Mesothelial cell of epicardium (in vitro differentiated cells): ENCODE measurements around the gene AKNAD1. TPM values are rescaled to one million over a fixed set of nuclear protein-coding genes. Genes with fewer than 3 reads are reported as not detected.

Experiments used
- DNase-seq, 2 experiments: peaks; one replicate each; pipeline ENCODE4 v3.0.0; 2021; ENCODE audit warnings: low spot score in 2 of 2; ENCODE audit not compliant: unreplicated experiment in 2 of 2
- H3K27ac Mint-ChIP-seq: 2 replicates; pipeline ENCODE4 v1.8.0; 2021; ENCODE audit warnings: mixed read lengths
- H3K27me3 Mint-ChIP-seq: 2 replicates; pipeline ENCODE4 v1.8.0; 2021; ENCODE audit warnings: low read depth, mixed read lengths
- H3K36me3 Mint-ChIP-seq: 2 replicates; pipeline ENCODE4 v1.8.0; 2021; ENCODE audit warnings: mixed read lengths
- H3K4me1 Mint-ChIP-seq: 2 replicates; pipeline ENCODE4 v1.8.0; 2021; ENCODE audit warnings: mixed read lengths
- H3K4me3 Mint-ChIP-seq: 2 replicates; pipeline ENCODE4 v1.8.0; 2021; ENCODE audit warnings: mild to moderate bottlenecking, moderate library complexity, mixed read lengths
- H3K9me3 Mint-ChIP-seq: 2 replicates; pipeline ENCODE4 v1.8.0; 2021; ENCODE audit warnings: mixed read lengths
- total RNA-seq: library from RNA; stranded (reverse); gene quantifications from 3 replicates; pipeline ENCODE4 v1.2.1, GENCODE V29; 2021
- TF ChIP-seq, protein P1 (sequence below): fragments of 200-600 bp; sonication (generic); IDR thresholded peaks from one replicate; pipeline ENCODE4 v1.5.0; 2021; ENCODE audit warnings: antibody characterized with exemption; ENCODE audit not compliant: unreplicated experiment

The AKNAD1 gene, protein sequence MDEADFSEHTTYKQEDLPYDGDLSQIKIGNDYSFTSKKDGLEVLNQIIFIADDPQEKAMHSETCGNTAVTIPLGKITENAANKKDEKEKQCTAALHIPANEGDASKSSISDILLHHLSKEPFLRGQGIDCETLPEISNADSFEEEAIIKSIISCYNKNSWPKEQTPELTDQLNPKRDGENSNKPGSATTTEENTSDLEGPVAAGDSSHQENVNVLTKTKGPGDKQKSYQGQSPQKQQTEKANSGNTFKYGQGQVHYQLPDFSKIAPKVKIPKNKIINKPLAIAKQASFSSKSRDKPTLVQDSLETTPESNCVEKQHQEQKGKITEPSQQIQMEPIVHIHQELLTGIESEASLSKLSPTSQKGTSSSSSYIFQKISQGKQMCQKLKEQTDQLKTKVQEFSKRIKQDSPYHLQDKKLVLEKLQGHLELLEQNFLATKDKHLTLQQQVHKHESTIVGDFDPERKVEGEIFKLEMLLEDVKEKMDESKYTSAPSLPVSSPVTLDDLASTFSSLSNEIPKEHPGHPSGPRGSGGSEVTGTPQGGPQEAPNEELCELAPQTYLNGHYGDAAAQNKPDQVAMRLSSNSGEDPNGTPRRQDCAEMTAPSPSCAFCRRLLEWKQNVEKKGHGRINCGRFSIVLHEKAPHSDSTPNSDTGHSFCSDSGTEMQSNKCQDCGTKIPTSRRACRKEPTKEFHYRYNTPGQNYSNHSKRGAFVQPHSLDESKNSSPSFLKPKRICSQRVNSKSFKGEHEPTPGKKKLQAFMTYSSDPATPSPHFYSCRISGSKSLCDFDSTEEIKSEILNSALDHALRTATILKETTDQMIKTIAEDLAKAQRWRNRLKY
- total RNA-seq: 0.27 TPM in 1 of 3 replicates, not detected in the others

DNA sequence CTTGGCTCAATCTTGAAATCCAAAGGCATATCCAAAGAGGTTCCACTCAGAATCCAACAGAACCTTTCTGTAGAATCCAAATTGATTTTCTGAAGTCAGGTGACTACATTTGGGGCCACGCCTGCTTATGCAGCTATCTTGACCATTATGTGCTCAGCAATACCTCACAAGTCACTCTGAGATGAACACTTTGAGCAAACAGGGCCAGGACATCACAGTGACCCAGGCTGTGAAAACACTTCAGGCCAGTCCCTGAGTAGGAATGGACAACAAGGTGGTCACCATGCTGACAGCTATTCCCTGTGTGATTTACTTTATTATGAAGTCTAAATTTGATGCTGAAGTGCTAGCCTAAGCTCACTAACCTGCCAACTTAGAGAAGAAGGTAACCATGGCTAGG, at the start of gene AKNAD1:
Gene AKNAD1, minus strand, starts transcription at position 101 of the 400 bp plus-strand sequence. CDS start 4,430 bp downstream, outside the sequence.
- no peak within 1 kb of the TSS for H3K27ac Mint-ChIP-seq
- no peak within 1 kb of the TSS for H3K4me3 Mint-ChIP-seq
- H3K27me3 Mint-ChIP-seq: peaks cover 8% of the 10 kb centered on the region
- H3K9me3 Mint-ChIP-seq: no peaks in the 10 kb centered on the region
- H3K4me1 Mint-ChIP-seq: no peaks in the 10 kb centered on the region
- DNase-seq: no peak
- TF ChIP-seq, protein P1, sequence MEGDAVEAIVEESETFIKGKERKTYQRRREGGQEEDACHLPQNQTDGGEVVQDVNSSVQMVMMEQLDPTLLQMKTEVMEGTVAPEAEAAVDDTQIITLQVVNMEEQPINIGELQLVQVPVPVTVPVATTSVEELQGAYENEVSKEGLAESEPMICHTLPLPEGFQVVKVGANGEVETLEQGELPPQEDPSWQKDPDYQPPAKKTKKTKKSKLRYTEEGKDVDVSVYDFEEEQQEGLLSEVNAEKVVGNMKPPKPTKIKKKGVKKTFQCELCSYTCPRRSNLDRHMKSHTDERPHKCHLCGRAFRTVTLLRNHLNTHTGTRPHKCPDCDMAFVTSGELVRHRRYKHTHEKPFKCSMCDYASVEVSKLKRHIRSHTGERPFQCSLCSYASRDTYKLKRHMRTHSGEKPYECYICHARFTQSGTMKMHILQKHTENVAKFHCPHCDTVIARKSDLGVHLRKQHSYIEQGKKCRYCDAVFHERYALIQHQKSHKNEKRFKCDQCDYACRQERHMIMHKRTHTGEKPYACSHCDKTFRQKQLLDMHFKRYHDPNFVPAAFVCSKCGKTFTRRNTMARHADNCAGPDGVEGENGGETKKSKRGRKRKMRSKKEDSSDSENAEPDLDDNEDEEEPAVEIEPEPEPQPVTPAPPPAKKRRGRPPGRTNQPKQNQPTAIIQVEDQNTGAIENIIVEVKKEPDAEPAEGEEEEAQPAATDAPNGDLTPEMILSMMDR: no peak
- no peaks in the 10 kb centered on the region for H3K36me3 Mint-ChIP-seq

DNA sequence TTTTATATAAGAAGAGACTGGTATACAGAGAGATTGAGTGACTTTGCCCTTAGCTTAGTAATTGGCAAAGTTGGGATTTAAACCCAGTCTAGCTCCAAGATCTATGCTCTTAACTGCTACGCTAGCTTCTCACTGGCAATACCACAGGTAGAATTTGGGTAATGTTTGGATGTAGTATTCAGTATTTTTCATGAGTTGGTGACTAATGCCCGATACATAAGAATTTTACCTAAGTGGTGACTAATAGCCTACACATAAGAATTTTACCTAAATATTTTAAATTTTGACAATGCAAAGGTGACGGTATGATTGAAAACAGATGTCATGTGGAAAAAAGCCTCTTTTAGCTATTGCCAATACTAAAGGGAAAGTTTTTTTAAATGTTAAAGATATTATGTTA, 44.2 kb upstream of the AKNAD1 start:
- Mint-ChIP-seq H3K27ac (no peak overlapping the region), H3K4me3 (no peak overlapping the region), H3K27me3 (no peaks in the 10 kb centered on the region), H3K36me3 (no peaks in the 10 kb centered on the region), H3K4me1 (no peaks in the 10 kb centered on the region), H3K9me3 (no peaks in the 10 kb centered on the region)
- no peak for DNase-seq
- TF ChIP-seq, protein P1: no peak

DNA sequence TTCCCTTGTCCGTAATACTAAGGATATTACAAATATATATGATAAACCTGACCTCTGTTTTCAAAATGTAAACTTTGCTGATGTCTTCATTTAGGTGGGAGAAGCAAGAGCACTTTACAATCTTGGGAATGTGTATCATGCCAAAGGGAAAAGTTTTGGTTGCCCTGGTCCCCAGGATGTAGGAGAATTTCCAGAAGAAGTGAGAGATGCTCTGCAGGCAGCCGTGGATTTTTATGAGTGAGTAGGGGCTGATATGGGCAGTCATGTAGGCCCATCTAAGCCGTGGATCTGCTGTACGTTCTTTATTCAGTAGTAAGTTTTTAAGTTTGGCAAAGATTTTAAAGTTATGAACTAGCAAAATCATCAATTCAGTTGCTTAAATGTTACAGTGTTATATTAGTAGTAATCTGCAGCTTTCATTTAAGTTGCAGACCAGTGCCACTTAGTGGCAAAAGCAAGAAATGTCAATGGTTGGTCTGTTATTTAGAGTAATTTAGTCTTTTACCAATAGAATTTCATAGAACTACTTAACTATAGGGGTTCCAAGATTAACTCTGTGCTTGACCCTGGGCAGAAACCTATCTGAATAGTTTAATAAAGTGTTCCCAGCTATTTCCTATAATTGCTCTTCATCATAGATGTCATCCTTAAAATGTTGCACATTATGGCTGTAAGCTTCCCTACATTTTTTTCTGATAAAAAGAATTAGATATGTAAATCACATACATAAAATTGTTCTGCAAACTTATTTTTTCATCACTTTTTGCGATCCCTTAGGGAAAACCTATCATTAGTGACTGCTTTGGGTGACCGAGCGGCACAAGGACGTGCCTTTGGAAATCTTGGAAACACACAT, 41.2 kb upstream of the AKNAD1 start:
- no peaks in the 10 kb centered on the region for H3K36me3 Mint-ChIP-seq
- TF ChIP-seq, protein P1: peak; percentile 46
- H3K4me1 Mint-ChIP-seq: no peaks in the 10 kb centered on the region
- H3K9me3 Mint-ChIP-seq: no peaks in the 10 kb centered on the region
- no peak overlapping the region for H3K27ac Mint-ChIP-seq
- no peak overlapping the region for H3K4me3 Mint-ChIP-seq
- DNase-seq: no peak
- H3K27me3 Mint-ChIP-seq: no peaks in the 10 kb centered on the region

DNA sequence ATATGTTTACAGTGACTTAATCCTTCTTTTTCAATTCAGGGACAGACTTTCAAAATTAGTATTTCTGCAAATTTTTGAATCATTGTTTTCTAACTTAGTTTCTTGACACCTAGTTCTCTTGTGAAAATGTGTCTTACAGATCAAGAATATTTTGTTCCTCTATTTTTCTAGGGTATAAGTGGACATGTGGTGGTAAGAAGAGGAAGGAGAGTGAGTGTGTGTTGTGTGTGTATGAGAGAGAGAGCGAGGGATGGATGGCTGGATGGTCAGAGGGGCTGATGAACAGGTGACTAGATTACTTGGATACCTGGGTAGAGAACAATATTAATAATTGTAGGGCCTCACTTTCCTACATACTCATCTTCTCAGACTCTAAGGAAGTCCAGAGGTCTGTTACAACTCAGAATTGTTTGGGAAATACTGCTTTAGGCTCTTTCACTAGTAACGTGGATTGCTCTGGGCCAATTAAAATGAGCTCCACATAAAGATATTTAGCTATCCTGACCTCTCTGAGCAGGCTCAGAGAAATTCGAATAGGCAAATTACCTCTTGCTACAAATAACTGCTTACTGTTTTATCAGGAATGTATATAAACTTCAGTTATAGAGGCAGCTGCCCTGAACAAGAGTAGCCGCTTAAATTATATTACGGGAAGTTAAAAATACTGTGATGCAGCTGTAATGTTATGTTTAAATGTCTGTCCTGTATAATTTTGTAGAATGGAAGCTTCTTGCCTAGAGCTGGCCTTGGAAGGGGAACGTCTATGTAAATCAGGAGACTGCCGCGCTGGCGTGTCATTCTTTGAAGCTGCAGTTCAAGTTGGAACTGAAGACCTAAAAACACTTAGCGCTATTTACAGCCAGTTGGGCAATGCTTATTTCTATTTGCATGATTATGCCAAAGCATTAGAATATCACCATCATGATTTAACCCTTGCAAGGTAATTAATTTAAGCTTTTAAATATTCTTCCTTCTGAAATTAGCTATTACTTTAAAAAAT, 39.6 kb upstream of the AKNAD1 start:
- no peaks in the 10 kb centered on the region for H3K27me3 Mint-ChIP-seq
- H3K27ac Mint-ChIP-seq: no peak overlapping the region
- no peaks in the 10 kb centered on the region for H3K4me1 Mint-ChIP-seq
- TF ChIP-seq, protein P1: no peak
- DNase-seq: no peak
- H3K36me3 Mint-ChIP-seq: no peaks in the 10 kb centered on the region
- H3K4me3 Mint-ChIP-seq: no peak overlapping the region
- H3K9me3 Mint-ChIP-seq: no peaks in the 10 kb centered on the region
